OCI-LY1 (cell line): Measurements from ENCODE around the gene PRKCZ.

Experiments
- H2AFZ ChIP-seq: fragments of 200-600 bp; sonication (generic), shearing (Covaris generic); 2 replicates; pipeline ENCODE4 v1.6.0; 2014; ENCODE audit warnings: antibody characterized with exemption, mild to moderate bottlenecking, low read length
- H3F3A ChIP-seq: fragments of 200-600 bp; sonication (generic), shearing (Covaris generic); 2 replicates; pipeline ENCODE4 v1.6.0; 2014; ENCODE audit warnings: mild to moderate bottlenecking, antibody characterized with exemption, low read length, moderate library complexity; ENCODE audit not compliant: insufficient read depth
- H3K27ac ChIP-seq: fragments of 200-600 bp; sonication (generic); 2 replicates; pipeline ENCODE4 v1.5.1; 2014; ENCODE audit warnings: low read length, mixed run types, mild to moderate bottlenecking, low read depth; ENCODE audit not compliant: poor library complexity, severe bottlenecking
- H3K27me3 ChIP-seq: fragments of 200-600 bp; sonication (generic); 2 replicates; pipeline ENCODE4 v1.6.0; 2014; ENCODE audit warnings: antibody characterized with exemption, mild to moderate bottlenecking, low read length, moderate library complexity; ENCODE audit not compliant: insufficient read depth
- H3K36me3 ChIP-seq: fragments of 200-600 bp; sonication (generic); 2 replicates; pipeline ENCODE4 v1.6.1; 2014; ENCODE audit warnings: mild to moderate bottlenecking, antibody characterized with exemption, low read length, moderate library complexity, mixed read lengths; ENCODE audit not compliant: insufficient read depth
- H3K4me1 ChIP-seq: fragments of 200-600 bp; sonication (generic); 2 replicates; pipeline ENCODE4 v1.5.1; 2014; ENCODE audit warnings: mild to moderate bottlenecking, low read length, moderate library complexity; ENCODE audit not compliant: insufficient read depth, severe bottlenecking
- H3K4me2 ChIP-seq: fragments of 200-600 bp; sonication (generic), shearing (Covaris generic); 2 replicates; pipeline ENCODE4 v1.6.1; 2014; ENCODE audit warnings: low read length
- H3K4me3 ChIP-seq: fragments of 200-600 bp; sonication (generic); 2 replicates; pipeline ENCODE4 v1.5.1; 2014; ENCODE audit warnings: low read length, low read depth, mild to moderate bottlenecking, mixed read lengths; ENCODE audit not compliant: poor library complexity, severe bottlenecking
- H3K79me2 ChIP-seq: fragments of 200-600 bp; shearing (Covaris generic); 2 replicates; pipeline ENCODE4 v1.6.1; 2016; ENCODE audit warnings: mixed run types, low read length, mixed read lengths; ENCODE audit not compliant: insufficient read depth
- H3K9ac ChIP-seq: fragments of 200-600 bp; sonication (generic), shearing (Covaris generic); 2 replicates; pipeline ENCODE4 v1.6.1; 2014; ENCODE audit warnings: mild to moderate bottlenecking, low read length, mixed read lengths
- H3K9me2 ChIP-seq: fragments of 200-600 bp; sonication (generic), shearing (Covaris generic); 2 replicates; pipeline ENCODE4 v1.6.1; 2014; ENCODE audit warnings: low read depth, mild to moderate bottlenecking, low read length, mixed read lengths
- H3K9me3 ChIP-seq: fragments of 200-600 bp; shearing (Covaris generic); 2 replicates; pipeline ENCODE4 v1.6.1; 2014; ENCODE audit warnings: low read length, mixed read lengths
- H4K20me1 ChIP-seq: fragments of 200-600 bp; sonication (generic), shearing (Covaris generic); 2 replicates; pipeline ENCODE4 v1.6.0; 2016; ENCODE audit warnings: mild to moderate bottlenecking, low read length; ENCODE audit not compliant: insufficient read depth
- EZH2 ChIP-seq: fragments of 200-600 bp; sonication (generic), shearing (Covaris generic); IDR thresholded peaks from 2 replicates; pipeline ENCODE4 v1.8.0; 2017; ENCODE audit warnings: borderline replicate concordance, mixed run types, mild to moderate bottlenecking, antibody characterized with exemption, low read length, moderate library complexity, mixed read lengths
- TF ChIP-seq, protein P1 (sequence below): fragments of 200-600 bp; sonication (generic), shearing (Covaris generic); IDR thresholded peaks from 2 replicates; pipeline ENCODE4 v1.5.1; 2017; ENCODE audit warnings: mild to moderate bottlenecking, antibody characterized with exemption, low read length, moderate library complexity, mixed read lengths

Gene PRKCZ

DNA sequence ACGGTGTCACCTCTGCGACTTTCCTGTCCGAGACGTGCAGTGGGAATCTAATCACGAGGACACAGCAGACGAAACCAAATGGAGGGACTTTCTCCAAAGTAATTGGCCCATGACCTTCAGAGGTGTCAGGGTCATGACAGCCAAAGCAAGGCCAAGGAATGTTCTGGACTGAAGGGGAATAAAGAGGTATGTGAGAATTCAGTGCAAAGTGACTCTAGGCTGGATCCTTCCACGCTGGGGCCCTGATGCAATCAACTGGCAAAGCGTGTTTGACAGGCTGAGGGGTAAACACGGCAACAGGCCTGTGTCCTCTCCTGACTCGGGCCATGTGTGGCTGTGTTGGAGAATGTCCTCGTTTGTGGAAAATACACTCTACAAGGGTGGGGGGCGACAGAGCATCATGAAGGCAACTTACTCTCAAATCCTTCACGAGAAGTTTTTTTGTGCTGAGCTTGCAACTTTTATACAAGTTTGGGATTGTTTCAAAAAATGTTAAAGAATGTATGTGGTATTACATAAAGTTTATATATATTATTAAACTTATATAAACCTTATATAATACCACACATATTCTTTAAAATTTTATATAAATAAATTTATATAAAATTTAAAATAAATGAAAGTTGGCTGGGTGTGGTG lies 48.3 kb upstream of the PRKCZ start:
- H3K27me3 ChIP-seq = peaks cover 4% of the 10 kb centered on the region; the same call in 1 of the 2 replicates
- H2AFZ ChIP-seq = no peak overlapping the region
- H3K4me2 ChIP-seq = no peak overlapping the region
- no peak overlapping the region for H3K9ac ChIP-seq
- no peaks in the 10 kb centered on the region for H3K9me3 ChIP-seq
- H3K27ac ChIP-seq = no peak overlapping the region
- H4K20me1 ChIP-seq = no peaks in the 10 kb centered on the region
- no peaks in the 10 kb centered on the region for H3K4me1 ChIP-seq
- H3K79me2 ChIP-seq = no peaks in the 10 kb centered on the region
- H3K36me3 ChIP-seq = no peaks in the 10 kb centered on the region
- no peaks in the 10 kb centered on the region for H3K9me2 ChIP-seq
- no peaks in the 10 kb centered on the region for H3F3A ChIP-seq
- no peak for TF ChIP-seq EZH2
- TF ChIP-seq, protein P1, sequence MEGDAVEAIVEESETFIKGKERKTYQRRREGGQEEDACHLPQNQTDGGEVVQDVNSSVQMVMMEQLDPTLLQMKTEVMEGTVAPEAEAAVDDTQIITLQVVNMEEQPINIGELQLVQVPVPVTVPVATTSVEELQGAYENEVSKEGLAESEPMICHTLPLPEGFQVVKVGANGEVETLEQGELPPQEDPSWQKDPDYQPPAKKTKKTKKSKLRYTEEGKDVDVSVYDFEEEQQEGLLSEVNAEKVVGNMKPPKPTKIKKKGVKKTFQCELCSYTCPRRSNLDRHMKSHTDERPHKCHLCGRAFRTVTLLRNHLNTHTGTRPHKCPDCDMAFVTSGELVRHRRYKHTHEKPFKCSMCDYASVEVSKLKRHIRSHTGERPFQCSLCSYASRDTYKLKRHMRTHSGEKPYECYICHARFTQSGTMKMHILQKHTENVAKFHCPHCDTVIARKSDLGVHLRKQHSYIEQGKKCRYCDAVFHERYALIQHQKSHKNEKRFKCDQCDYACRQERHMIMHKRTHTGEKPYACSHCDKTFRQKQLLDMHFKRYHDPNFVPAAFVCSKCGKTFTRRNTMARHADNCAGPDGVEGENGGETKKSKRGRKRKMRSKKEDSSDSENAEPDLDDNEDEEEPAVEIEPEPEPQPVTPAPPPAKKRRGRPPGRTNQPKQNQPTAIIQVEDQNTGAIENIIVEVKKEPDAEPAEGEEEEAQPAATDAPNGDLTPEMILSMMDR = no peak
- no peak overlapping the region for H3K4me3 ChIP-seq

DNA sequence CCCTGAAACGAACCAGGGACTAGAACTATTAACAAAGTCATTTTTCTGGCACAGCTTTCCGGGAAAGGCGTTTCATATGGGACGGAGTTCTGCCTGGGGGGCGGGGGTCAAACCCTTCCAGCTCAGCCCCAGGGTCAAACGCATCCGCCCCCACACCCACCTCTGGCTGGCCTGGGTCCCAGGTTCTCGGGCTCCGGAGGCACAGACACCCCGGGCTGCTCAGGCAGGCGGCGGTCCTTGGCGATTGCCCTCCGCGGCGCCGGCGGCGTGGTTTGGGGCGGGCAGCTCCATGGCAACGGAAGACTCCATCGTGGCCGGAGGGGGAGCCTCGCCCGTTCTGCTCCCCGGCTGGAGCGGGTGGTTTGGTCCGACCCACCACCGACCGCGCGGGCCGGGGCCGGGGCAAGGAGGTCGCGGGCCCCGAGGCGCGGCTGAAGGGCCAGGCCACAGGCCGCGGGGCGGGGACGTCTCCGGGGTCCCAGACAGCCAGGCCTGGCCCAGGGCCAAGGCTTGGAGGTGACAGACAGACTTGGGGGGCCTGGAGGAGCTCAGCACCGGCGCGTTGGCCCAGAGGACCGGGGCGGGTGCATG lies 46.6 kb upstream of the PRKCZ start, which contains the start of gene CFAP74:
Gene CFAP74, minus strand, starts transcription at position 246 of the 591 bp plus-strand sequence. CDS start 12,830 bp downstream, outside the sequence.
- Histone ChIP-seq H3K4me1 (no peaks in the 10 kb centered on the region), H3F3A (no peaks in the 10 kb centered on the region), H3K9ac (no peak within 1 kb of the TSS), H3K9me2 (no peaks in the 10 kb centered on the region), H3K4me3 (no peak within 1 kb of the TSS), H4K20me1 (no peaks in the 10 kb centered on the region), H3K79me2 (no peaks in the 10 kb centered on the region), H2AFZ (no peak within 1 kb of the TSS), H3K27me3 (peaks cover 4% of the 10 kb centered on the region; the same call in 1 of the 2 replicates), H3K27ac (no peak within 1 kb of the TSS), H3K36me3 (no peaks in the 10 kb centered on the region), H3K9me3 (no peaks in the 10 kb centered on the region), H3K4me2 (no peak within 1 kb of the TSS)
- no peak for TF ChIP-seq EZH2
- TF ChIP-seq, protein P1 = no peak

DNA sequence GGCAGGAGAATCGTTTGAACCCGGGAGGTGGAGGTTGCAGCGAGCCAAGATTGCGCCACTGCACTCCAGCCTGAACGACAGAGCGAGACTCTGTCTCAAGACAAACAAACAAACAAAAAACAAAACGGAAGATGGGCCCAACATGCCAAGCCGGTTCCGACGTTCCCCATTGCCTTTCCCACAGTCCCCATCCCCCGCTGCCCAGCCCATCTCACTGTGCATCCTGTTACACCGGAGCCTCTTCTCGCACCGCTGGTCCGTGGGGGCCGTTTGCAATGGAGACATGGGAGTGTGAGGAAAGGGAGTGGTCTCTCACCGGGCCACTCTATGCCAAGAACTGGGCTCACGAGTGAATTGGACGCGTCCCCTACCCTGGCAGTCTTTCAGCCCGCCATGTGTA lies 45.4 kb upstream of the PRKCZ start:
- Histone ChIP-seq H3K27ac (no peak overlapping the region), H3K4me2 (no peak overlapping the region), H3K9ac (no peak overlapping the region), H3F3A (no peaks in the 10 kb centered on the region), H3K9me2 (no peaks in the 10 kb centered on the region), H4K20me1 (no peaks in the 10 kb centered on the region), H3K4me1 (no peaks in the 10 kb centered on the region), H3K4me3 (no peak overlapping the region), H2AFZ (no peak overlapping the region), H3K27me3 (peaks cover 4% of the 10 kb centered on the region; the same call in 1 of the 2 replicates), H3K79me2 (no peaks in the 10 kb centered on the region), H3K9me3 (no peaks in the 10 kb centered on the region), H3K36me3 (no peaks in the 10 kb centered on the region)
- TF ChIP-seq, protein P1 = no peak
- no peak for TF ChIP-seq EZH2
